ENCODE results near the gene PDGFRB. TPM values are rescaled to one million over a fixed set of nuclear protein-coding genes. Genes with fewer than 3 reads are reported as not detected.

The PDGFRB gene
- total RNA-seq, 1 experiment from 2014 or later = 0.66 TPM

DNA sequence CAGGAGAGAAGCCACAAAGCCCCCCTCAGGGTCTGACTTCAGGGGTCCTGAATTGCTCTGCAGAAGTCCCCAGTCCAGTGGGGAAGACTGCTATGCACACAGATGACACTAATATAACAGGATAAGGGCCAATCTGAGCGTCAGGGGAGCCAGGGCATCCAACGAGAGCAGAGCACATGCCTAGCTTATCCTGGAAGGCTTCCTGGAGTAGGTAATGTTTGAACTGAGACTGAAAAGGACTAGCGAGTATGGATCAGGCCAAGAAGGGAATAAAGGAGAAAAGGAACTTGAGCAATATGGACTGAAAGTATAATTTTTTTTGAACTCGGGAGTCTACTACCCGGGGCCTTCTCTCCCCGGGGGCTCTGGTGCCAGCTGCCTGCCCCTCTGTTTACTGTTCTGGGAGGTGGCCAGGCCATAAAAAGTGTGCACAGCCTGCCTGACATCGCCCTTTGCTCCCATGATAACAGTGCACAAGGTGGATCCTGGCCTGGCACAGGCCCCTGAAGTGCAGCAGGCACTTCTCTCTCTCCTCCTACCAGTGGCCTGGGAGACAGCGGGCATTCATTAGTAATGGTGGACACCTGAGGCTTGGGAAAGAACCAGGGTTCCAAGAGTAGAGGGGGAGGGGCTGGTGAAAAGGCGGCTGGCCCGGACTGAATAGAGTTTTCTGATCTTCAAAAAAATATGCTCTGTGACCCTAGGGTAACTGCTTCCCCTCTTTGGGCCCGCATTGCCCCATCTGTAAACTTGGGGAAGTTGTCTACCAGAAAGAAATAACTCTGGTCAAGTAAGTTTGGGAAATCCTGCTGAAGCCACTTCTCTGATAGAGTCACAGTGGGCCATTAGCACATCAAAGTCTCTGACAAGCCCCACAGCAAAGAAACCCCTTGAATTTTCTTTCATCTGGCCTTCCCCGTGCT is 29.6 kb upstream of the PDGFRB start:
- Histone ChIP-seq H3K9me3 (ENCODE audit: low read length) (no peaks in the 10 kb centered on the region), H3K27me3 (ENCODE audit: low read length) (peaks cover 19% of the 10 kb centered on the region), H3K79me2 (ENCODE audit: low read length) (no peaks in the 10 kb centered on the region), H3K36me3 (ENCODE audit: low read depth, low read length) (no peaks in the 10 kb centered on the region), H3K27ac (ENCODE audit: low read length) (no peak overlapping the region), H4K20me1 (ENCODE audit: low read length) (no peaks in the 10 kb centered on the region), H3K9ac (ENCODE audit: low read length) (no peak overlapping the region), H3K9me2 (replicated peaks; ENCODE audit: low read length) (no peaks in the 10 kb centered on the region), H3K4me1 (ENCODE audit: insufficient read depth, low read length) (no peaks in the 10 kb centered on the region), H3K4me2 (ENCODE audit: low read length) (no peak overlapping the region), H2AFZ (ENCODE audit: low read length) (no peak overlapping the region), H3K4me3 (ENCODE audit: low read length) (no peak overlapping the region), H3F3A (ENCODE audit: low read length, unreplicated experiment) (no peaks in the 10 kb centered on the region)
- POLR2A ChIA-PET (ENCODE audit: unreplicated experiment) = no interaction called here
- DNase-seq (no peak), ATAC-seq (no peak)
- no TSS peak for BruUV-seq (replicated peaks)
- intact Hi-C loops (cut with micrococcal nuclease) = no loop called here
- CTCF ChIA-PET = no interaction called here
- no peak for TF ChIP-seq EZH2phosphoT487 (IDR thresholded peaks at IDR 0.05; ENCODE audit: borderline replicate concordance, low read length)
- TF ChIP-seq EZH2 (IDR thresholded peaks at IDR 0.05; ENCODE audit: low read length, unreplicated experiment) = no peak
- TF ChIP-seq, protein P1, sequence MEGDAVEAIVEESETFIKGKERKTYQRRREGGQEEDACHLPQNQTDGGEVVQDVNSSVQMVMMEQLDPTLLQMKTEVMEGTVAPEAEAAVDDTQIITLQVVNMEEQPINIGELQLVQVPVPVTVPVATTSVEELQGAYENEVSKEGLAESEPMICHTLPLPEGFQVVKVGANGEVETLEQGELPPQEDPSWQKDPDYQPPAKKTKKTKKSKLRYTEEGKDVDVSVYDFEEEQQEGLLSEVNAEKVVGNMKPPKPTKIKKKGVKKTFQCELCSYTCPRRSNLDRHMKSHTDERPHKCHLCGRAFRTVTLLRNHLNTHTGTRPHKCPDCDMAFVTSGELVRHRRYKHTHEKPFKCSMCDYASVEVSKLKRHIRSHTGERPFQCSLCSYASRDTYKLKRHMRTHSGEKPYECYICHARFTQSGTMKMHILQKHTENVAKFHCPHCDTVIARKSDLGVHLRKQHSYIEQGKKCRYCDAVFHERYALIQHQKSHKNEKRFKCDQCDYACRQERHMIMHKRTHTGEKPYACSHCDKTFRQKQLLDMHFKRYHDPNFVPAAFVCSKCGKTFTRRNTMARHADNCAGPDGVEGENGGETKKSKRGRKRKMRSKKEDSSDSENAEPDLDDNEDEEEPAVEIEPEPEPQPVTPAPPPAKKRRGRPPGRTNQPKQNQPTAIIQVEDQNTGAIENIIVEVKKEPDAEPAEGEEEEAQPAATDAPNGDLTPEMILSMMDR (conservative IDR thresholded peaks at IDR 0.05; ENCODE audit: low read depth, low read length) = no peak

DNA sequence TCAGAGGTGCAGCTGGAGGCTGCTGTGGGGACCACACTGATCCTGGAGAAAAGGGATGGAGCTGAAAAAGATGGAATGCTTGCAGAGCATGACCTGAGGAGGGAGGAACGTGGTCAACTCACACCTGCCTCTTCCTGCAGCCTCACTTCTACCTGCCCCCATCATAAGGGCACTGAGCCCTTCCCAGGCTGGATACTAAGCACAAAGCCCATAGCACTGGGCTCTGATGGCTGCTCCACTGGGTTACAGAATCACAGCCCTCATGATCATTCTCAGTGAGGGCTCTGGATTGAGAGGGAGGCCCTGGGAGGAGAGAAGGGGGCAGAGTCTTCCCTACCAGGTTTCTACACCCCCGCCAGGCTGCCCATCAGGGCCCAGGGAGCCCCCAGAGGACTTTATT is 28.4 kb upstream of the PDGFRB start:
- H3K36me3 ChIP-seq (ENCODE audit: low read depth, low read length) = no peaks in the 10 kb centered on the region
- TF ChIP-seq, protein P1 (conservative IDR thresholded peaks at IDR 0.05; ENCODE audit: low read depth, low read length) = no peak
- TF ChIP-seq EZH2 (IDR thresholded peaks at IDR 0.05; ENCODE audit: low read length, unreplicated experiment) (no peak), EZH2phosphoT487 (IDR thresholded peaks at IDR 0.05; ENCODE audit: borderline replicate concordance, low read length) (no peak)
- no peaks in the 10 kb centered on the region for H3K9me2 ChIP-seq (replicated peaks; ENCODE audit: low read length)
- H3K27ac ChIP-seq (ENCODE audit: low read length) = no peak overlapping the region
- ChIA-PET CTCF (no interaction called here), POLR2A (ENCODE audit: unreplicated experiment) (no interaction called here)
- no peak overlapping the region for H2AFZ ChIP-seq (ENCODE audit: low read length)
- DNase-seq (no peak), ATAC-seq (no peak)
- no peak overlapping the region for H3K4me3 ChIP-seq (ENCODE audit: low read length)
- no peaks in the 10 kb centered on the region for H3K4me1 ChIP-seq (ENCODE audit: insufficient read depth, low read length)
- H3K27me3 ChIP-seq (ENCODE audit: low read length) = peaks cover 7% of the 10 kb centered on the region
- no peak overlapping the region for H3K9ac ChIP-seq (ENCODE audit: low read length)
- H4K20me1 ChIP-seq (ENCODE audit: low read length) = no peaks in the 10 kb centered on the region
- no peak overlapping the region for H3K4me2 ChIP-seq (ENCODE audit: low read length)
- intact Hi-C loops (cut with micrococcal nuclease) = no loop called here
- no peaks in the 10 kb centered on the region for H3K9me3 ChIP-seq (ENCODE audit: low read length)
- H3K79me2 ChIP-seq (ENCODE audit: low read length) = no peaks in the 10 kb centered on the region
- no TSS peak for BruUV-seq (replicated peaks)
- H3F3A ChIP-seq (ENCODE audit: low read length, unreplicated experiment) = no peaks in the 10 kb centered on the region

DNA sequence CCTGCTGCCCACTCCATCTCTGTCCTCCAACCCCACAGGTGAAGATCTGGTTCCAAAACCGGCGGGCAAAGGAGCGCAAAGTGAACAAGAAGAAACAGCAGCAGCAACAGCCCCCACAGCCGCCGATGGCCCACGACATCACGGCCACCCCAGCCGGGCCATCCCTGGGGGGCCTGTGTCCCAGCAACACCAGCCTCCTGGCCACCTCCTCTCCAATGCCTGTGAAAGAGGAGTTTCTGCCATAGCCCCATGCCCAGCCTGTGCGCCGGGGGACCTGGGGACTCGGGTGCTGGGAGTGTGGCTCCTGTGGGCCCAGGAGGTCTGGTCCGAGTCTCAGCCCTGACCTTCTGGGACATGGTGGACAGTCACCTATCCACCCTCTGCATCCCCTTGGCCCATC is 27.8 kb upstream of the PDGFRB start:
- intact Hi-C loops (cut with micrococcal nuclease) = no loop called here
- Histone ChIP-seq H3K9ac (ENCODE audit: low read length) (no peak overlapping the region), H3K4me3 (ENCODE audit: low read length) (no peak overlapping the region), H3F3A (ENCODE audit: low read length, unreplicated experiment) (no peaks in the 10 kb centered on the region), H3K27me3 (ENCODE audit: low read length) (peaks cover 1% of the 10 kb centered on the region; the same call in 1 of the 2 replicates), H3K9me3 (ENCODE audit: low read length) (no peaks in the 10 kb centered on the region), H3K79me2 (ENCODE audit: low read length) (no peaks in the 10 kb centered on the region), H3K9me2 (replicated peaks; ENCODE audit: low read length) (no peaks in the 10 kb centered on the region), H3K4me1 (ENCODE audit: insufficient read depth, low read length) (no peaks in the 10 kb centered on the region), H3K27ac (ENCODE audit: low read length) (no peak overlapping the region), H3K36me3 (ENCODE audit: low read depth, low read length) (no peaks in the 10 kb centered on the region), H4K20me1 (ENCODE audit: low read length) (no peaks in the 10 kb centered on the region), H2AFZ (ENCODE audit: low read length) (no peak overlapping the region), H3K4me2 (ENCODE audit: low read length) (no peak overlapping the region)
- ATAC-seq (no peak), DNase-seq (no peak)
- TF ChIP-seq EZH2phosphoT487 (IDR thresholded peaks at IDR 0.05; ENCODE audit: borderline replicate concordance, low read length) = no peak
- TF ChIP-seq, protein P1 (conservative IDR thresholded peaks at IDR 0.05; ENCODE audit: low read depth, low read length) = no peak
- TF ChIP-seq EZH2 (IDR thresholded peaks at IDR 0.05; ENCODE audit: low read length, unreplicated experiment) = no peak
- ChIA-PET POLR2A (ENCODE audit: unreplicated experiment) (no interaction called here), CTCF (no interaction called here)
- no TSS peak for BruUV-seq (replicated peaks)
